Measurements from ENCODE around the gene MPHOSPH8. TPM values are rescaled to one million over a fixed set of nuclear protein-coding genes. Genes with fewer than 3 reads are reported as not detected.

MPHOSPH8 gene
- polyA plus RNA-seq, 3 donors, result 60.4 to 85.3 (median 68.7) TPM

Other genes starting within 250 kb of the MPHOSPH8 start
- gene TPTE2, start 72.1 kb upstream of the MPHOSPH8 start, polyA plus RNA-seq (ENCODE audit: insufficient read length in 3 of 3), result under 1 TPM; 0.17 to 0.50 (median 0.27) TPM
- gene PSPC1, start 149.3 kb downstream of the MPHOSPH8 start, polyA plus RNA-seq (ENCODE audit: insufficient read length in 3 of 3), result 10 to 100 TPM; 74.3 to 85.3 (median 75.0) TPM
- gene ZMYM5, start 230.0 kb downstream of the MPHOSPH8 start, polyA plus RNA-seq (ENCODE audit: insufficient read length in 3 of 3), result 10 to 100 TPM; 18.2 to 26.5 (median 25.0) TPM